HFFc6 (cell line): ENCODE measurements around the gene MOCS3. TPM values are rescaled to one million over a fixed set of nuclear protein-coding genes. Genes with fewer than 3 reads are reported as not detected.

Experiments used
- DNase-seq: peaks from one replicate; pipeline ENCODE4 v3.0.0-alpha.2; 2018
- H3K27ac Mint-ChIP-seq: 2 replicates; pipeline ENCODE4 v1.8.0; 2020; ENCODE audit warnings: mild to moderate bottlenecking, mixed read lengths
- H3K27me3 Mint-ChIP-seq: 2 replicates; pipeline ENCODE4 v1.8.0; 2021; ENCODE audit warnings: mild to moderate bottlenecking, moderate library complexity, mixed read lengths; ENCODE audit not compliant: insufficient read depth
- H3K36me3 Mint-ChIP-seq: 2 replicates; pipeline ENCODE4 v1.8.0; 2021; ENCODE audit warnings: low read depth, mixed read lengths
- H3K4me1 Mint-ChIP-seq: 2 replicates; pipeline ENCODE4 v1.8.0; 2020; ENCODE audit warnings: low read depth, mixed read lengths
- H3K4me3 Mint-ChIP-seq: 2 replicates; pipeline ENCODE4 v1.8.0; 2020; ENCODE audit warnings: mild to moderate bottlenecking, moderate library complexity, mixed read lengths
- H3K9me3 Mint-ChIP-seq: 2 replicates; pipeline ENCODE4 v1.8.0; 2020; ENCODE audit warnings: mild to moderate bottlenecking, mixed read lengths
- total RNA-seq, 6 experiments: library from RNA; stranded (reverse); fragmentation: NEBNext Ultra II Directional; extraction: Animal tissue kit (Norgen Biotek cat#: 25700); gene quantifications; 2 replicates in 1 of 6; 3 replicates in 5 of 6; pipeline ENCODE4 v1.2.3, GENCODE V29; 2021
- TF ChIP-seq, protein P1 (sequence below): fragments of 200-600 bp; sonication (generic); IDR thresholded peaks from 2 replicates; pipeline ENCODE4 v1.5.0; 2021; ENCODE audit warnings: antibody characterized with exemption, mild to moderate bottlenecking

MOCS3 gene
- total RNA-seq, 6 experiments from 2014 or later: 5.0 to 6.1 (median 5.4) TPM

DNA sequence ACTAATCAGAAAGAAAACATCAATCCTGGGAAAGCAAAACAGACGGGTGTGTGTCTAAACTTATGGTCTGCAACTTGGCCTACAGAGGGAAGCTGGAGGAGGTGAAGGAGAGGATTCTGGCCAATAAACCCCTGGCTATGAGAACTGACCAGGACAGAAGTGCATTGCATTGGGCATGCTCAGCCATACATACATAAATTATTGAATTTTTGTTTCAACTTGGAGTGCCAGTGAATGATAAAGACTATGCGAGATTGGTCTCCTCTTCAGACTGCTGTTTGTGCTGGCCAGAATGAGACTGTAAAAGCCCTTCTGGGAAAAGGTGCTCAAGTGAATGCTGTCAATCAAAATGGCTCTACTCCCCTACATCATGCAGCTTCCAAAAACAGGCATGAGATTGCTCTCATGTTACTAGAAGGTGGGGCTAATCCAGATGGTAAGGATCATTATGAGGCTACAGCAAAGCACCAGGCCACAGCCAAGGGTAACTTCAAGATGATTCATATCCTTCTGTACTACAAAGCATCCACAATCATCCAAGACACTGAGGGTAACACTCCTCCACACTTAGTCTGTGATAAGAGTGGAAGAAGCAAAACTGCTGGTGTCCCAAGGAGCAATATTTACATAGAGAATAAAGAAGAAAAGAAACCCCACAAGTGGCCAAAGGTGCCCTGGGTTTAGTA is 44.8 kb upstream of the MOCS3 start:
- peak overlapping the region; percentile 86 for H3K27ac Mint-ChIP-seq
- H3K36me3 Mint-ChIP-seq: peaks cover 32% of the 10 kb centered on the region
- DNase-seq: peak; percentile 70
- peak overlapping the region; percentile 69 for H3K4me3 Mint-ChIP-seq
- H3K4me1 Mint-ChIP-seq: peaks cover 93% of the 10 kb centered on the region
- H3K27me3 Mint-ChIP-seq: no peaks in the 10 kb centered on the region
- TF ChIP-seq, protein P1, sequence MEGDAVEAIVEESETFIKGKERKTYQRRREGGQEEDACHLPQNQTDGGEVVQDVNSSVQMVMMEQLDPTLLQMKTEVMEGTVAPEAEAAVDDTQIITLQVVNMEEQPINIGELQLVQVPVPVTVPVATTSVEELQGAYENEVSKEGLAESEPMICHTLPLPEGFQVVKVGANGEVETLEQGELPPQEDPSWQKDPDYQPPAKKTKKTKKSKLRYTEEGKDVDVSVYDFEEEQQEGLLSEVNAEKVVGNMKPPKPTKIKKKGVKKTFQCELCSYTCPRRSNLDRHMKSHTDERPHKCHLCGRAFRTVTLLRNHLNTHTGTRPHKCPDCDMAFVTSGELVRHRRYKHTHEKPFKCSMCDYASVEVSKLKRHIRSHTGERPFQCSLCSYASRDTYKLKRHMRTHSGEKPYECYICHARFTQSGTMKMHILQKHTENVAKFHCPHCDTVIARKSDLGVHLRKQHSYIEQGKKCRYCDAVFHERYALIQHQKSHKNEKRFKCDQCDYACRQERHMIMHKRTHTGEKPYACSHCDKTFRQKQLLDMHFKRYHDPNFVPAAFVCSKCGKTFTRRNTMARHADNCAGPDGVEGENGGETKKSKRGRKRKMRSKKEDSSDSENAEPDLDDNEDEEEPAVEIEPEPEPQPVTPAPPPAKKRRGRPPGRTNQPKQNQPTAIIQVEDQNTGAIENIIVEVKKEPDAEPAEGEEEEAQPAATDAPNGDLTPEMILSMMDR: no peak
- H3K9me3 Mint-ChIP-seq: no peaks in the 10 kb centered on the region

DNA sequence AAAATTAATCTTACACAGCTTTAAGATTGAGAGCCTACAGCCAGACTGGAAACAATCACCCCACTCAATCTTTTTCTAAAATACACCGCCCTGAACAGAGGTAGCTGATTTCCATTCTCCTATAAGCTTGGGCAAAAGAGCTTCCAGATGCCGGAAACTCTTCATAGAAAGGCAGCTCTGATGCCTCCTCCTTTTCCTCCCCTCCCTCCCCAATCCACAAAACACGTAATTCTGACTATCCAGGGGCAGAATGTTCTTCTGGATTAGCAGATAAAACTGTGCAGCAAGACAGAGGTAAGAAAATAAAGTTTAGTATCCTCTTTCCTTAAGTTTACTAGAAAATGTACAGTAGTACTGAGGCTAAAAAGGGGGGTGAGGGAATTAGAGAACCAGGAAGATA is 43.2 kb upstream of the MOCS3 start:
- Mint-ChIP-seq H3K27me3 (peaks cover 2% of the 10 kb centered on the region; the same call in 1 of the 2 replicates), H3K27ac (peak overlapping the region; percentile 86), H3K4me1 (peaks cover 93% of the 10 kb centered on the region), H3K36me3 (peaks cover 27% of the 10 kb centered on the region), H3K9me3 (no peaks in the 10 kb centered on the region), H3K4me3 (peak overlapping the region; percentile 68)
- peak; percentile 46 for DNase-seq
- TF ChIP-seq, protein P1: no peak

DNA sequence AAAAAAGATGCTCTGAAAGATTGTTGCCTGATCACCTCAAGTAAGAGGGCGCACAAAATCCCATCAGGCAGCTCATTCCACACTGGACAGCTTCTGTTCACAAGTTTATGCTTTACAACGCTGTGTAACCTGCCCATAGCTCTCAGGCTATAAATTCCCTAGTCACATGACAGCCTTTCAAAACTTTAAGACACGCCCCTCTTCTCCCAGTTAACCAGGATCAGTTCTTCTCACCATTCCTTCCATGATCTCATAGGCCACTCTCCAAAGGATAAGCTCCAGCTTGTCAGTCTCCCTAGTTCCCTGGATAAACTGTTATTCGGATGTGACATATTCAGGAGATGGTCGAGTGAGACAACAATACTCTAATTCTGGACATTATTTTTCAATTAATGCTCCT is 42.4 kb upstream of the MOCS3 start:
- Mint-ChIP-seq H3K9me3 (no peaks in the 10 kb centered on the region), H3K36me3 (peaks cover 27% of the 10 kb centered on the region), H3K27ac (peak overlapping the region; percentile 88), H3K27me3 (peaks cover 2% of the 10 kb centered on the region; the same call in 1 of the 2 replicates), H3K4me3 (peak overlapping the region; percentile 75), H3K4me1 (peaks cover 93% of the 10 kb centered on the region)
- peak; percentile 59 for DNase-seq
- TF ChIP-seq, protein P1: no peak

DNA sequence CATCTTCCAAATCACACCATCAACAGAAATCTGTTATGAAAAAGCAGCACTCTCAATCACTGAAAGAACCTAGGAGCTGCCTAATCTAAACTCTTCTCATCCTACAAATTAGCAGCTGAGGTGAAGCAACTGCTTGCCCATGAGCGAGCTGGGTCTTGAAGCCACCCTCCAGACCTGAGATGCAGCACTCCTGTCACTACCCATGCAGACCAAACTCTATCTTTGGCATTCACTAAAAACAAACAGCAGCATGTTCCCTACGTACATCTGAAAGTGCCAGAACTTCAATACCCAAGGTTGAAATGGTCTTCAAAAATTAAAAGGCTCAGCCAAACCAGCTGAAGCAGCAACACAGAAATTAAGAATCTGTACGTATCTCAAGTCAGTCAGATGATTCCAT is 41.7 kb upstream of the MOCS3 start:
- no peaks in the 10 kb centered on the region for H3K9me3 Mint-ChIP-seq
- no peak for DNase-seq
- H3K36me3 Mint-ChIP-seq: peaks cover 27% of the 10 kb centered on the region
- H3K27ac Mint-ChIP-seq: peak overlapping the region; percentile 88
- peaks cover 92% of the 10 kb centered on the region for H3K4me1 Mint-ChIP-seq
- H3K27me3 Mint-ChIP-seq: peaks cover 2% of the 10 kb centered on the region; the same call in 1 of the 2 replicates
- H3K4me3 Mint-ChIP-seq: peak overlapping the region; percentile 53; the same call in 1 of the 2 replicates
- TF ChIP-seq, protein P1: no peak

DNA sequence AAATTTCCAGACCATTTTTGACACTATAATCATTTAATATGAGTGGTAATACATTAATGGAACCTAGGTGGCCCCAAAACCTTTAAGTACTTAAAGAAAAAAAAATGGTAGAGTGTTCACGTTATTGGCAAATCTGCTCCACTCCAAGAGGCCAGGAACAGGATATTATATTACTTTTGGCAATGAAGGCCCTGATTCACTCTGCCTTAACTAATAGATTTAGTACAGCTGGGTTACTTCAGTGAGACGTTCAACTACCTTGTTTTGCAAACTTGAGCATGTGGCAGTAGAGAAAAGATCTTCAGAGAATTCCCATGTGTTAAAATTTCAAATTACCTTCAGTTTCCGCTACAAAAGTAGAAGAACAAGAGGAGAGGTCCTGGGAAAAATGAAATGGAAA is 40.2 kb upstream of the MOCS3 start:
- peaks cover 31% of the 10 kb centered on the region for H3K36me3 Mint-ChIP-seq
- H3K9me3 Mint-ChIP-seq: no peaks in the 10 kb centered on the region
- DNase-seq: no peak

More for the DNA sequence above, 40.2 kb upstream of the MOCS3 start:
- peaks cover 2% of the 10 kb centered on the region; the same call in 1 of the 2 replicates for H3K27me3 Mint-ChIP-seq
- H3K27ac Mint-ChIP-seq: peak overlapping the region; percentile 88
- TF ChIP-seq, protein P1: no peak
- peaks cover 84% of the 10 kb centered on the region for H3K4me1 Mint-ChIP-seq
- no peak overlapping the region for H3K4me3 Mint-ChIP-seq
